Activated naive CD8-positive, alpha-beta T cell treated with anti-CD3 and anti-CD28 coated beads, Interleukin-2, amount 50 U/mL, for 24 hours (primary cell): ENCODE data around the gene OBSCN.
"Not testable (repeated sequence)": the region's sequence is repeated elsewhere in the genome, so short reads cannot be mapped to it uniquely, and the experiment has no call there.

ENCODE experiments used
- ATAC-seq: fragments of 150-1000 bp; cut with Tn5 transposase; one replicate; pipeline ENCODE4 v1.10.0; 2021
- DNase-seq: peaks from one replicate; pipeline ENCODE4 v3.0.0; 2021
- H3K27ac Mint-ChIP-seq: one replicate; pipeline ENCODE4 v1.8.0; 2021; ENCODE audit warnings: mild to moderate bottlenecking, mixed read lengths
- H3K27me3 Mint-ChIP-seq: one replicate; pipeline ENCODE4 v1.8.0; 2021; ENCODE audit warnings: mixed read lengths
- H3K36me3 Mint-ChIP-seq: one replicate; pipeline ENCODE4 v1.8.0; 2021; ENCODE audit warnings: low read depth, mixed read lengths
- H3K4me1 Mint-ChIP-seq: one replicate; pipeline ENCODE4 v1.8.0; 2021; ENCODE audit warnings: mixed read lengths
- H3K4me3 Mint-ChIP-seq: one replicate; pipeline ENCODE4 v1.8.0; 2021; ENCODE audit warnings: mild to moderate bottlenecking, moderate library complexity, mixed read lengths
- H3K9me3 Mint-ChIP-seq: one replicate; pipeline ENCODE4 v1.8.0; 2021; ENCODE audit warnings: mixed read lengths

The OBSCN gene

GRCh38 chr1:228262475-228262874 lies 54.6 kb downstream of the OBSCN start:
- no peak overlapping the region for H3K27ac Mint-ChIP-seq
- no peak for ATAC-seq
- H3K4me3 Mint-ChIP-seq: no peak overlapping the region
- H3K36me3 Mint-ChIP-seq: peaks cover 16% of the 10 kb centered on the region
- H3K4me1 Mint-ChIP-seq: no peaks in the 10 kb centered on the region
- no peaks in the 10 kb centered on the region for H3K27me3 Mint-ChIP-seq
- peaks cover 13% of the 10 kb centered on the region for H3K9me3 Mint-ChIP-seq
- no peak for DNase-seq

GRCh38 chr1:228263636-228264035 lies 55.8 kb downstream of the OBSCN start:
- H3K4me3 Mint-ChIP-seq: no peak overlapping the region
- H3K9me3 Mint-ChIP-seq: peaks cover 13% of the 10 kb centered on the region
- H3K36me3 Mint-ChIP-seq: peaks cover 11% of the 10 kb centered on the region
- DNase-seq (no peak), ATAC-seq (no peak)
- H3K27me3 Mint-ChIP-seq: no peaks in the 10 kb centered on the region
- H3K4me1 Mint-ChIP-seq: no peaks in the 10 kb centered on the region
- H3K27ac Mint-ChIP-seq: no peak overlapping the region

GRCh38 chr1:228264090-228264829 lies 56.4 kb downstream of the OBSCN start:
- no peaks in the 10 kb centered on the region for H3K4me1 Mint-ChIP-seq
- H3K36me3 Mint-ChIP-seq: peaks cover 11% of the 10 kb centered on the region
- no peak overlapping the region for H3K4me3 Mint-ChIP-seq
- ATAC-seq (no peak), DNase-seq (no peak)
- peaks cover 13% of the 10 kb centered on the region for H3K9me3 Mint-ChIP-seq
- no peak overlapping the region for H3K27ac Mint-ChIP-seq
- H3K27me3 Mint-ChIP-seq: no peaks in the 10 kb centered on the region

GRCh38 chr1:228265167-228265566 lies 57.3 kb downstream of the OBSCN start:
- H3K27me3 Mint-ChIP-seq: no peaks in the 10 kb centered on the region
- no peak overlapping the region for H3K27ac Mint-ChIP-seq
- no peak for ATAC-seq
- no peak overlapping the region for H3K4me3 Mint-ChIP-seq
- peaks cover 1% of the 10 kb centered on the region for H3K4me1 Mint-ChIP-seq
- H3K36me3 Mint-ChIP-seq: peaks cover 10% of the 10 kb centered on the region
- no peak for DNase-seq
- H3K9me3 Mint-ChIP-seq: peaks cover 13% of the 10 kb centered on the region

GRCh38 chr1:228267962-228268880 lies 60.4 kb downstream of the OBSCN start:
- H3K4me1 Mint-ChIP-seq: peaks cover 2% of the 10 kb centered on the region
- H3K9me3 Mint-ChIP-seq: no peaks in the 10 kb centered on the region
- H3K27ac Mint-ChIP-seq: no peak overlapping the region
- DNase-seq (no peak), ATAC-seq (no peak)
- H3K36me3 Mint-ChIP-seq: no peaks in the 10 kb centered on the region
- H3K4me3 Mint-ChIP-seq: no peak overlapping the region
- H3K27me3 Mint-ChIP-seq: no peaks in the 10 kb centered on the region

- Mint-ChIP-seq H3K9me3 (no peaks in the 10 kb centered on the region), H3K27me3 (no peaks in the 10 kb centered on the region)
Measured at GRCh38 chr1:228268881-228269265, 61.0 kb downstream of the OBSCN start.

GRCh38 chr1:228269431-228269830 lies 61.6 kb downstream of the OBSCN start:
- ATAC-seq, H3K36me3 Mint-ChIP-seq, DNase-seq, H3K27me3 Mint-ChIP-seq, H3K4me1 Mint-ChIP-seq, H3K9me3 Mint-ChIP-seq, H3K27ac Mint-ChIP-seq, H3K4me3 Mint-ChIP-seq: not testable (repeated sequence)

More at GRCh38 chr1:228268881-228269265, 61.0 kb downstream of the OBSCN start:
- H3K36me3 Mint-ChIP-seq: no peaks in the 10 kb centered on the region
- H3K4me3 Mint-ChIP-seq: no peak overlapping the region
- H3K27ac Mint-ChIP-seq: no peak overlapping the region
- ATAC-seq (no peak), DNase-seq (no peak)
- H3K4me1 Mint-ChIP-seq: peaks cover 2% of the 10 kb centered on the region

GRCh38 chr1:228270032-228270431 lies 62.2 kb downstream of the OBSCN start:
- no peaks in the 10 kb centered on the region for H3K27me3 Mint-ChIP-seq
- H3K9me3 Mint-ChIP-seq: no peaks in the 10 kb centered on the region
- ATAC-seq (no peak), DNase-seq (no peak)
- H3K36me3 Mint-ChIP-seq: no peaks in the 10 kb centered on the region
- H3K27ac Mint-ChIP-seq: no peak overlapping the region
- peaks cover 5% of the 10 kb centered on the region for H3K4me1 Mint-ChIP-seq
- no peak overlapping the region for H3K4me3 Mint-ChIP-seq

- H3K4me1 Mint-ChIP-seq: peaks cover 6% of the 10 kb centered on the region
- no peaks in the 10 kb centered on the region for H3K9me3 Mint-ChIP-seq
- no peak overlapping the region for H3K4me3 Mint-ChIP-seq
- no peak overlapping the region for H3K27ac Mint-ChIP-seq
- DNase-seq: no peak
- no peaks in the 10 kb centered on the region for H3K27me3 Mint-ChIP-seq
- H3K36me3 Mint-ChIP-seq: no peaks in the 10 kb centered on the region
- no peak for ATAC-seq
Measured at GRCh38 chr1:228271701-228272251, 63.9 kb downstream of the OBSCN start.

- DNase-seq (no peak), ATAC-seq (no peak)
- Mint-ChIP-seq H3K4me3 (no peak overlapping the region), H3K4me1 (peaks cover 6% of the 10 kb centered on the region), H3K27me3 (no peaks in the 10 kb centered on the region), H3K27ac (no peak overlapping the region), H3K9me3 (no peaks in the 10 kb centered on the region), H3K36me3 (no peaks in the 10 kb centered on the region)
Measured at GRCh38 chr1:228272331-228272791, 64.5 kb downstream of the OBSCN start.

- ATAC-seq: no peak
- Mint-ChIP-seq H3K4me1 (peaks cover 6% of the 10 kb centered on the region), H3K27ac (no peak overlapping the region), H3K4me3 (no peak overlapping the region), H3K9me3 (no peaks in the 10 kb centered on the region), H3K36me3 (no peaks in the 10 kb centered on the region), H3K27me3 (no peaks in the 10 kb centered on the region)
- DNase-seq: no peak
Measured at GRCh38 chr1:228272831-228273571, 65.2 kb downstream of the OBSCN start.

- H3K9me3 Mint-ChIP-seq: no peaks in the 10 kb centered on the region
- no peak overlapping the region for H3K27ac Mint-ChIP-seq
- DNase-seq (no peak), ATAC-seq (no peak)
- H3K4me3 Mint-ChIP-seq: no peak overlapping the region
- peaks cover 6% of the 10 kb centered on the region for H3K4me1 Mint-ChIP-seq
- H3K36me3 Mint-ChIP-seq: no peaks in the 10 kb centered on the region
- no peaks in the 10 kb centered on the region for H3K27me3 Mint-ChIP-seq
Measured at GRCh38 chr1:228273720-228274451, 66.0 kb downstream of the OBSCN start.

GRCh38 chr1:228274452-228275178 lies 66.8 kb downstream of the OBSCN start:
- no peaks in the 10 kb centered on the region for H3K36me3 Mint-ChIP-seq
- H3K4me1 Mint-ChIP-seq: peaks cover 6% of the 10 kb centered on the region
- H3K9me3 Mint-ChIP-seq: no peaks in the 10 kb centered on the region
- H3K27me3 Mint-ChIP-seq: no peaks in the 10 kb centered on the region
- no peak for DNase-seq
- H3K4me3 Mint-ChIP-seq: peak overlapping the region; percentile 70
- H3K27ac Mint-ChIP-seq: no peak overlapping the region
- no peak for ATAC-seq
